GM19193 (cell line): ENCODE results near the gene KCNK1.

Experiments used
- POLR2A ChIP-seq: IDR thresholded peaks from 4 replicates; pipeline ENCODE4 v1.6.1; 2011; ENCODE audit not compliant: insufficient read depth, insufficient read length; ENCODE audit errors: extremely low read depth

KCNK1 gene

DNA sequence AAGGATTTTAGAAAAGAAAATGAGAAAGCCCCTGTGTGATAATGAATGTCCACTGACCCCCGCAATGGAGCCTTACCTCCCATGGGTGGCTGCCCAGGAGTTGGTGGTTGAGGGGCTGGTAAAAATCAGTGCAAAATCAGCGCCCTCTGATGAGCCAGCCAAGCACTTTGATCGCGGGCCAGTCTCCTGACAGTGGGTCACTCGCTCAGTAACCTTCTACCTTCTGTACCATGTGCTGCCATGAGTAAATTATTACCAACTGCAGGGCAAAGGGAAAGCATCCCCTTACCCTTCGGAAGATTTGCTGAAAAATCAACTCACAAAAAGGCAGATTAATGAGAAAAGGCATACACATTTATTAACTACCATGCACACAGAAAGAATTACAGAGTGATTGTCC is 58.8 kb downstream of the KCNK1 start:
- TF ChIP-seq POLR2A, result no peak

DNA sequence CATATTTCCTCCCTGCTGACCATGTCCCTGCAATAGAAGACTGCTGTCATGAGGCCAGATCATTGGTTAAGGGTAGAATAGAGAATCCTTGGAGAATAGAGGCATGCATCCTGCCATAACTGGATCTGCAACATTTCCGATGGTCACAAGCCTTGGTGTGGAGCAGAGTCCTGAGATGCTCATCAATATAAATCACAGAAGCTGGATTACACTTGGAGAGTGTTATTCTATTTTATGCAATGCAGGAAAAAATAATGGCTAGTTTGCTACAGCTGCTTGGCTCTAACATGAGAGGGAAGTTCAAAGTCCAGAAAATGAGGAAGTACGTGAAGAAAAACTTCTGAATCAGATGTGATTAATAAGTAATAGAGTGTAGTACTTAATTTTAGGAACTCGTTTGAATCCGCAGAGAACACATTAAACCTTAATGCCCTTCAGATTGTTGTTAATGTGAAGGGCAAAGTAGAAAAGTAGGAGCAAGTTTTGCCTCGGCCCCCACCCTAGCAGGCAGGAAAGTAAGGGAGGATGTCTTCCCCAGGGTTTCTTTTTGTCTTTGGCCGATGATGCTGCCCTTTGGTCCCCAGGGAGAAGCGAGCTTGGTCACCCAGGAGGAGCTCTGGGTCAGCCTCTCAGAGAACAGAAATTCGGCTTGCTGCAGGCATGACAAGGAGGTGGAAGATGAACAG is 59.5 kb downstream of the KCNK1 start:
- no peak for TF ChIP-seq POLR2A

DNA sequence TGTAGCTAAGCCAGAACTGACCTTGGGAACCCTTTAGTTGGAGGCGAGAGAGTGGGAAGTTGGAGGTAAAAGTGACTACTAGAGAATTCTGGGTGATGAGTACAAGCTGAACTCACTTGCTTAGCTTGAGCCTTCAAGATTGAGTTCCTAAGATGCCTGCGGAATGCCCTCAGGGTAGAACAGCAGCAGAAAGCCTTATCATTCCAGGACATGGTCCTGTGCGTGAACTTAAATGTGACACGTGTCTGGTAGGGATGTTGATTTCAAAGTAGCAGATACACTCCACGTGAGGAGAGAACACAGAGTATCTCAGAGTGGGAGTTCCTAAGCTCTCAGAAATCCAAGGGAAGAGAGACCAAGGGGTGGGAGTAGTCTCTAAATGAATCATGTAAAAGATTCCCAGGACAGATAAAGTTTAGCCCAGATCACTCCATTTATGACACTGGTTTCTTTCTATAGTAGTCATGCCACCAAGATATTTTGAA is 60.1 kb downstream of the KCNK1 start:
- TF ChIP-seq POLR2A, result no peak

DNA sequence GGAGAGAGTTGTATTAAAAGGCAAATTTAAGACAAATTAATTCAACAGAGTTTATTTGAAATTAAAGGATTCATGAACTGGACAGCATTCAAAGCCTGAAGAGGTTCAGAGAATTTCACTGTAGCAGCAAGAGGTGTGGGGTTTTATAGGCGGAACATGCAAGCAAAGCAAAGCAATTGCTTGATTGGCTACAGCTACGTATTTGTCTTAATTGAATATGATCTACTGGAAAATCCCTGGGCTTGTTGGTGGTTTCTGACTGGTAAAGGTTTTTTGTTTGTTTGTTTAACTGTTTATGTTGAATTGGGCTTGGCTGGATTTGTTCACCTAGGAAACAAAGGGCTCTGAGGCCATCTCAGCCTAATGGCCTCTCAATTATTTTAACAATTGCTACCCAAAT is 61.5 kb downstream of the KCNK1 start:
- TF ChIP-seq POLR2A, result no peak

DNA sequence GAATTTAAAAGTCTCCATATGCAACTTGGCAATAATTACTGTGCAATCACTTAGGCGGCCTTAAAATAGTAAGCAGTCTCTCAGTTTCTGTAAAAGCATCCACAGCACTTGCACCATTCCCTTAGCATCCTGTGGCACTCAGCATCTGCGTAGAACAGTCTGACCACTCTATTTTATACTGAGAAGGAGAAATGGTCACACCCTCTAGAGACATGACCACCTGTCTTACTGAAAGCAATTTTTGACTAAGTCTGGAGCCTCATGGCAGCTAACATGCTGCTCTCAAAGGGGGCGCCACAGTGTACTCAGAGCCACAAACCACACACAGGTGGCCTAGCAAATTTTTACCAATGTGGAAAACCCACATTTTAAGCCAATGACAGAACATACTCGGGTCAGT is 62.0 kb downstream of the KCNK1 start:
- TF ChIP-seq POLR2A, result peak; percentile 53

DNA sequence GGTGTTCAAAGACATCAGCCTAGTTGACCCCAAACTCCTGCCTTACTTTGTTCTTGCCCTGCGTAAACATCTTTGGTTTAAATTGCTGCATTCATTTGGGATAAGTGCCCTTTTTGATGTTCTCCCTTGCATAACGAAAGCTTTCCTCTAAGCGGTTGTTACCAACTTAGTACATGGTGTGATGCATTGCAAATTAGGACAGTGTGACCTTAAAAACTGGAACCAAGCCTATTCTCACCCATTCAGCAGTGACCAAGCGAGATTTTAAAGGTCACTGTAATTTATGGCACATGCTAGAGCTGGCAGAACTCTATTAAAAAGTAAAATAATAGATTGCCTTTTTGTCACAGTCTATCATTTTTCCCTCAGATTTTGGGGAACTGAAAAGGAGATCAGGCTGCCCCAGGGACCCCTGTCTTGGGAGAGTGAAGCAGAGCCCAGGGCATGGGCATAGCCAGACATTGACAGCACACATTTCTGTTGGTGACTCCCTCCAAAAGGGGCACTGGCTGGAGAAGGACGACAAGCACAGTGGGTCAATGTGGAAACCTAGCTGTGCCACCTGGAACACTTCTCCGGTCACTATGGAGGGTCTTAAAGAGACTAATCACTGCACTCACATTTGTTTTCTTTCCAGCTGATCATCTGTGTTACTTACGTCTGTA is 63.9 kb downstream of the KCNK1 start:
- TF ChIP-seq POLR2A, result no peak

DNA sequence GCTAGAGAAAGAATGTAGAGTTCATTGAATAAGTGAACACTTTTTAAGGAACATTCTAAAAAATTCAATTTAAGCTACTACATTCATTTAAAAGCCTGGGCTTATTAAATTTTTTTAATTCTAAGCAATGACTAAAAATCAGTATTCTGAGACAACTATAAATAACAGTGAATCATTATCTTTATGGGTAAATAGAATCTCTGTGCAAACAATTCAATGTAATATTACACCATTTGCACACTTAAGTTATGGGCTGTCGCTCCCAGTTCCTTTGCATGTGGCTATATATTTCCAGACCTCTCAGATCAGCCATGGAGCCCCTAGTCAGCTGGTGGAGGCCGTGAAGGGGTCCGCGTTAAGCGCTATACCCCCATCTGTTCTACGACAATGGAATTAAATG is 65.1 kb downstream of the KCNK1 start:
- TF ChIP-seq POLR2A, result no peak

DNA sequence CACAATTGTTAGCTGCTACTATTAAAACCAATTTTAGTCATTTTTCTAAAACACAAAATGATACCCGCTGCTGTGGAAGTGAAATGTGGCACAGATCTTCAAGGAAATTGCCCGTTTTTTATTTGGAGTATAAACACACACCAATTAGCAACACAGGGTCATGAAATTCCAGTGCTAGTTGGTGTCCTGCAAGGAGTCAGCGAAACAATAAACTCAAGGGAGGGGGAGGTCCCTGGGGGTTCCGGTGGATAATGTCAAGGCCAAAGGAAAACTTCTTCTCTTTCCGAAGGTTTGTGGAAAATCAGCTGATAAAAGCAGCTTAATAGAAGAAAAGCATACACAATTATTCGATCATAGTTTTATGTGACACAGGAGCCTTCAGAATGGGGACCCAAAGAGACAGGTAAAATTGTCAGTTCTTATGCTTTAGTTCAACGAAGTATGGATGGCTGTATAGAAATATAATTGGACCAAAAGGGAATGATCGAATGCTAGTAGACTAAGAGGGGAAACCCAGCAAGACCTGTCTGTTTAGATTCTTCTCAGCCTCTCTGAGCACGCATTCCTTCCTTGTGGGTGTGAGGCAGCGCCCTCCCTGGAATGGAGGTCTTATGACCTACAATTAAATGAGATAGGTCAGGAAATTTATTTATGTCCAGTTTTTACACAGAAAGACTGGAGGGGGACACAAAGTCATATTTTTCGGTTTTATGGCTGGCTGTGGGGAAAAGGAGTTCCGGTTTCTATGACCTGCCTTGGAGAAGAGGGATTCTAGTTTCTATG is 65.9 kb downstream of the KCNK1 start:
- no peak for TF ChIP-seq POLR2A

DNA sequence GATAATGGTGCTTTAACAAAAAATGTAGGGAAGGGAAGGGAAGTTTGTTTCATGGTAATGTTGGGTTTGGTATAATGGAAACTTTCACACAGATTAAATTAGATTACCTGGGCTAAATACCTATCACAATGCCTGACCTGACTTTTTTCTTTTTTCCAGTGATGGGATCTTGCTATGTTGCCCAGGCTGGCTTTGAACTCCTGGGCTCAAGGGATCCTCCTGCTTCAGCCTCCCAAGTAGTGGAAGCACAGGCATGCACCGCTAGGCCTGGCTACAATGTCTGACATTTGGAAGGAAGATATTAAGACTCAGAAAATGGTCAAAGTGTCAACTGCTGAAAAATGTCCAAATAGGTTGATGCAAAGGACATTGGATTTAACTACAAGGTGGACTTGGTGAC is 67.4 kb downstream of the KCNK1 start:
- TF ChIP-seq POLR2A, result no peak

DNA sequence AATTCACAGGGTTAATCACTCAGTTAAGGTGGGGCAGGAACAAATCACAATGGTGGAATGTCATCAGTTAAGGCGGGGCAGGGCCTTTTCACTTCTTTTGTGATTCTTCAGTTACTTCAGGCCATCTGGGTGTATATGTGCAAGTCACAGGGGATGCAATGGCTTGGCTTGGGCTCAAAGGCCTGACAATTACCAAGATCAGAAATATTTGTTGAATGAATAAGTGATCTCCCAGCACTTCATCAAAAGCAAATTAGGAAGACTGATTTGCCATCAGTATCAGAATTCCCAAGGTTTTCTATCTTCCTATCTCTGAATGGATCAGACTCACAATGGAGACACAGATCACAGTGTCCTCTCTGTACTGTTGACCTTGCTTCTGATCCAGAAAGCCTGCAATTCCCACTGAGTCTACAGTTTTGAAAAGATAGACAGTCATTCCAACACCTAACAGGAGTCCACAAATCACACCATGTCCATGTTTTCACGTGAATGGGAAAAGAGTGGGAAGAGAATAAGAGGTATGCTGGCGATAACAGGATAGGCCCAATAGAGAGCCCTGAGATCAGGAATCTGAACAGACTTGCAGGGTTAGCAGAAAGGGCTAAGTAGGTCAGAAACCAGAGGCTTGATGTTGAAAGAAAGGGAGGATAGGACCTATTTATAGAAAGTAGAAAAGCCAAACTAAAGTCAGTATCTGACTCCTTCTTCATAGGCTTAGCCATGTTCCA is 75.3 kb downstream of the KCNK1 start:
- no peak for TF ChIP-seq POLR2A

DNA sequence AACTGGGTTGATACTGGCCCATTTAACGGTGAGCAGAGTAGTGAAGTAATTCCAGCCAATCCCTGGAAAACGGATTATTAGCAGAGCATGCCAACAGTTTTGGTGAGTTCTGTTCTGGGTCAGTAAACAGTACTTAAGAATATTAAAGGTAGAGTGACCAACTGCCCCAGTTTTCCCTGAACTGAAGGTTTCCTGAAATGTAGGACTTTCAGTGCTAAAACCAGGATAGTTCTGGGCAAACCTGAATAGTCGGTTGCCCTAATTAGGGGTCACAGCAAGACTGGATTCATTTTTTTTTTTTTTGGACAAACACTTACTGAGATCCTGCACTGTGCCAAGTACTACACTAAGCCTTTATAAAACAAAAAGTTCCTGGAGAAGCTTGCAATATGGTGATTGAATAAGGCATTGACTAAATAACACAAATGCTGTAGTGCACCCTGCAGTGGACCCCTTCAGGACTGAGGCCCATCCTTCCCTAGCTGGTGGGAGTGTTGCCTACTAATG is 75.9 kb downstream of the KCNK1 start:
- TF ChIP-seq POLR2A, result no peak

DNA sequence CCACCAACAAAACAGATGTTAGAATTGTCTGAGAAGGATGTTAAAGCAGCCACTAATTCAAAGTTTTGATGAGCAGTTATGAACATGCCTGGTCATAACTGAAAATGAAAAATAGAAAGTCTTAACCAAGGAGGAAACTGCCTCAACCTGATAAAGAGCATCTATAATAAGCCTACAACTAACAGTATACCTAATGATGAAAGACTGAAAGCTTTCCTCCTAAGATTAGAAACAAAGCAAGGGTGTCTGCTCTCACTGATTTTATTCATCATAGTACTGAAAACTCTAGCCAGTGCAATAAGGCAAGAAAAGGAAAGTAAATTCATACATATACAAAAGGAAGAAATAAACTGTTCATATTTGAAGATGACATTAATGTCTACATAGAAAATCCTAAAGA is 82.0 kb downstream of the KCNK1 start:
- TF ChIP-seq POLR2A, result no peak

DNA sequence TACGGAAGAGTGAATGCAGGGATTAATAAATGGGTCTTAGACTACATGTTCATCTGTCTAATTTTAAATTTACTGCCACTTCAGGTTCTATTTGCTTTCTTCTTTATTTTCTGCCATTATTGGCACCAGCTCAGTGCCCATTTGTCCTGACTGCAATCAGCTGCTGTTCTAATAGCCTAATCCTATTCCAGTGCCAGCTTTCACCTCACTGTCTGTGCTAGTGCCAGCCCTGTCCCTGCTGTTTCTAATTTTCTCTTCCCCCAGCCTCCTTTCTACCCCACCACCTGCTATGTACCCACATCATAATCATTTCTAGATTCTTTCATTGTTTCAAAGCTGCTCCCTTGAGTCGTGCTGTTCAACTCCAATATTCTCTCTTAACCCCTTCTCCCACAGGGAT is 86.4 kb downstream of the KCNK1 start:
- TF ChIP-seq POLR2A, result no peak

DNA sequence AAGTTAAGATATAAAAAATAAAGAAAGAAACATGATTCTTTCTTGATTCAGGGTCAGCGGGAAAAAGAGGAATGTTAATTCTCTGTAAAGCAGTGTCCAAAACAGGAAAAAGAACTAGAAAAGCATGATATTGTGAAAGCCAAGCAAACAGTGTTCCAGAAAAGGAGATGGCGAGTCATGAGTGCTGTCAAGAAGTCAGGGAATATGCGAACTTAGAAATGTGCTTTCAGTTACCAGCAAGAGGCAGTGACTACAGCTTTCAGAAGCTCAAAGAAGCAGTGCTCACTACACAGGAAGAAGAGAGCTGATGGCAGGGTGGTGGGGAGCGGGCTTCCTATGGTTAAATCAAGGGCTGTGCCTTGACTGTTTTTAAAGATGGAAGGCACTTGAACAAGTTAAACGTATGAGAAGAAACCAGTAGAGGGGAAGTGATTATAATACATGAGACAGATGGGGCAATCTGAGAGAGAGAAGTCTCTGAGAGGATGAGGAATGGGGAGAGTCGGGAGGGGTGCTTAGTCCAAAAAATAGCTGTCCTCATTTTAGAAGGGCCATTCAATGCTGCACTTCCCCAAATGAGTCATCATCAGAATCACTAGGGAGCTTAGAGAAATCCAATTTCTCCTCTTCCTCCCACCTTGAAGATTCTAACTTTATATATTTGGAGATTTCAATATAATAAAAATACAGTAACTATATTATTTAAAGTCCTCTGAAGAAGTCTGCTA is 90.4 kb downstream of the KCNK1 start:
- no peak for TF ChIP-seq POLR2A

DNA sequence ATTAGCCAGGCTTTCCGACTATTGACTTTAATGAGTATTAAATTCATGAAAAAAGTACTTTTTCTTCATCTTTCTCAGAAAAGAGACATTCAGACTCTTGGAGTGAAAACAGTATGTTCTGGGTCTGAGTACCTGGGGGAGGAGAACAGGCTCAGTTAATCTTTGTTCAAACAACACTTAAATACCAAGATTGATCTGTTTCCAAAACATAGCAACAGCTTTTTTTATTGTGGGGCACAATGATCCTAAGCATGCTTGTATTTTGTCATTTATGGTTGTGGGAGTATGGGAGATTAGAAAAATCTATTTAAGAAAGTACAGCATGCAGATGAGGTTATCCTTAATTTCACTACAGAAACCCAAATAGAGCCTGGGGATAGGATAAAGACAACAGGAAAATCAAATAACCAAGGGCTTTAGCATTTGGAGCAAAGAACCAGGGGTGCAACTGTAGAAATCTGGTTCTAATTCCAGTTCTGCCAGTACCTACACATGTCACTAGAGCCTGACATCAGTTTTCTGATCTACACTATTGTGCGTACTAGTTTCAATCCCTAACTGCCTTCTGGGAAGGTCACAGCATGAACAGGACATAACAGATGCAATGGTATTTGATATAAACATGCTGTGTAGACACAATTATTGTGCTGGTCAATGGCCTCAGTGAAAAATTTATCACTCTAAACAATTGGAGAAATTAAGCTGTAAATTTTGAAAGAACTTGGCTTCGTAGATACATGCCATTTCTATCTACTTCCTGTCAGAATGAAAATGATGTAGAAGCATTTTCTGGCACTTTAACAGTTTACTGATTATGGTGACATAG is 91.2 kb downstream of the KCNK1 start:
- no peak for TF ChIP-seq POLR2A
